H1 (cell line): Measurements from ENCODE around the gene RLBP1. TPM values are rescaled to one million over a fixed set of nuclear protein-coding genes. Genes with fewer than 3 reads are reported as not detected.

Experiments
- KDM4A ChIP-seq: IDR thresholded peaks from one replicate; pipeline ENCODE4 v1.7.1; 2012; ENCODE audit warnings: low read depth, mild to moderate bottlenecking, moderate library complexity, low read length, inconsistent platforms; ENCODE audit not compliant: severe bottlenecking
- NANOG ChIP-seq: IDR thresholded peaks from 2 replicates; pipeline ENCODE4 v1.6.1; 2011; ENCODE audit warnings: low read length, low read depth, mild to moderate bottlenecking, inconsistent platforms; ENCODE audit not compliant: insufficient read depth, poor library complexity, severe bottlenecking
- RNF2 ChIP-seq: fragments of 200-900, 300-1000 bp; sonication (generic); IDR thresholded peaks from 2 replicates; pipeline ENCODE4 v1.7.1; 2016; ENCODE audit warnings: borderline replicate concordance, low read depth, mild to moderate bottlenecking, antibody characterized with exemption, low read length; ENCODE audit not compliant: poor library complexity, severe bottlenecking; ENCODE audit errors: missing control alignments
- SAP30 ChIP-seq: fragments of 300-600 bp; sonication (generic); IDR thresholded peaks from 2 replicates; pipeline ENCODE4 v1.7.1; 2012; ENCODE audit warnings: low read length, moderate library complexity, mild to moderate bottlenecking, inconsistent platforms; ENCODE audit not compliant: insufficient read depth, insufficient replicate concordance
- polyA plus RNA-seq, 7 experiments: library from polyadenylated mRNA; depleted of rRNA in 3 of 7; stranded (reverse) in 5 of 7; unstranded in 2 of 7; fragments of >200 nt in 5 of 7; fragments of 200-250 nt in 2 of 7; gene quantifications; 1 replicate in 5 of 7; 2 replicates in 1 of 7; 4 replicates in 1 of 7; pipeline versions ENCODE4 v1.2.1 to v1.2.3, GENCODE V29; 2011 to 2013; ENCODE audit warnings: missing spikeins in 2 of 7, mixed read lengths in 2 of 7
- total RNA-seq: library from RNA; stranded (reverse); fragmentation: NEBNext Ultra II Directional; extraction: Animal tissue kit (Norgen Biotek cat#: 25700); gene quantifications from 2 replicates; pipeline ENCODE4 v1.2.1, GENCODE V29; 2021

Gene RLBP1
- total and polyA plus RNA-seq, 2 of the 8 experiments (the other 6 are each of a cell fraction or from before 2014, with no cell fraction given): 0.05 TPM; not detected in 1

GRCh38 chr15:89175617-89176191, 45.7 kb downstream of the RLBP1 start (continued):
- TF ChIP-seq RNF2 (no peak), SAP30 (no peak), KDM4A (no peak), NANOG (no peak)
